Activated gamma-delta T cell (primary cell): Measurements from ENCODE around the gene CCDC71.

ENCODE experiments used
- DNase-seq: peaks from one replicate; lab custom pipeline; 2025; lab: John Stamatoyannopoulos, UW

Gene CCDC71

DNA sequence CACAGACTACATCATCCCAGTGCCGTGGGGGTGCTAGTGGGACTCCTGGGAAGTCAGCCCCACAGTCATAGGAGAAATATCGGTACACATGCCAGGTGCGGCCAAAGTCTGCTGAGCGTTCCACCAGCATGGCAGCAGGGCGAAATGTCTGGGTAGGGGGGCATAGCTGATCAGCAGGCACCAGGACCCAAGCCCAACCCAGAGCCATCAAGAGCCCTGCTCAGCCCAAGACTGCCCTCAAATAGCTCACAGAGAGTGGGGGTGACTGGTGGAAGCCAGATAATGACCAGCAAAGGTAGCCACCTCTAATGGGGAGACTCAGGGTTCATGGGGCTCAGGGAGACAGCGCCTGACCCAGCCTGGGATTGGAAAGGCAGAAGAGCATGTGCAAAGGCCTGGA, 34.6 kb downstream of the CCDC71 start:
- DNase-seq: no peak

DNA sequence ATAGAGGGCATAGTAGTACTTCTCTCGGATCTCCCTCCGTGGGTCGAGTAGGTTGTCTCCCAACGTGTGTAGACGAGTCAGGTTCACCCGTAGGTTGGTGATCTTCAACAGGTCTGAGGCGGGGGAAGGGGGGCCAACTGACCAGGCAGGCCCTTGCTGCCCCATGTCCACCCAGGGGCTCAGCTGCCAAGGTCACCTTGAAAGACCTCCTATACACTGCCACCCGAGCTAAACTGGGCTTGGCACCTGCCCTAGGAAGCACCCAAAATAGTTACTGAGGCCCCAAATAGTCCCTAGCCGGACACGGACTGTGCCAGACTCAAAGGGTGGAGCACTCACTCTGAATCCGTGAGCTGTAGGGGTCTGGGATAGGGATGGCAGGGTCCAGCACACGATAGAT, 35.1 kb downstream of the CCDC71 start:
- no peak for DNase-seq

DNA sequence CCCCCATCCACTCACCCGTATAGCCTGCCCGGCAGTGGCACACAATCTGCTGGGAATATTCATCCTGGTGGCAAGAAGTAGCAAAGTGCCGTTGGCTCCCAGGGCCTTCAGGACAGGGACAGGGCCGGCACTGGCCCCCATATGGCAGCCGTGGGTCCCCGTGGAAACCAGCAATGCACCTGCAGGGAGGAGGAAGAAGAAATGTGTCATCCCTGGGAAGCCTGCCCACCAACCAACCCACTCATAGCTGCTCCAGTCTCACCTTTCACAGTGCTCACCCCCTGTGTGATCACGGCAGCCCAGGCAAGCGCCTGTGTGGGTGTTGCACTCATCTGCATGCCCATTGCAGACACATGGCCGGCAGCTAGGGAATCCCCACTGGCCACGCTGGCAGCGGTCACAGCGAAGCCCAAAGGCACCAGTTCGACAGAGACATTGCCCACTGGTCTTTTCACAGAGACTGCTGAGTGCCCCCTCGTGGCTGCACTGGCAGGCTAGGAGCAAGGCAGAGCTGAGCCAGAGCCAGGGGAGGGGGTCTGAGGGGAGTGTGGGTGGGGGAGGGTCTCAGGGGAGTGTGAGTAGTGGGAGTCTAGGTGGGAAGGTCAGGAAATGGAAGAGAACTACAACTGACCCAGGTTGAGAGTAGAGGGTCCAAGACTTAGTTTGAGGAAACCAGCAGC, 41.0 kb downstream of the CCDC71 start:
- no peak for DNase-seq

- no peak for DNase-seq
Observed at GRCh38 chr3:49124203-49124602, 41.9 kb downstream of the CCDC71 start.

GRCh38 chr3:49123687-49124086, 42.4 kb downstream of the CCDC71 start:
- DNase-seq: no peak

DNA sequence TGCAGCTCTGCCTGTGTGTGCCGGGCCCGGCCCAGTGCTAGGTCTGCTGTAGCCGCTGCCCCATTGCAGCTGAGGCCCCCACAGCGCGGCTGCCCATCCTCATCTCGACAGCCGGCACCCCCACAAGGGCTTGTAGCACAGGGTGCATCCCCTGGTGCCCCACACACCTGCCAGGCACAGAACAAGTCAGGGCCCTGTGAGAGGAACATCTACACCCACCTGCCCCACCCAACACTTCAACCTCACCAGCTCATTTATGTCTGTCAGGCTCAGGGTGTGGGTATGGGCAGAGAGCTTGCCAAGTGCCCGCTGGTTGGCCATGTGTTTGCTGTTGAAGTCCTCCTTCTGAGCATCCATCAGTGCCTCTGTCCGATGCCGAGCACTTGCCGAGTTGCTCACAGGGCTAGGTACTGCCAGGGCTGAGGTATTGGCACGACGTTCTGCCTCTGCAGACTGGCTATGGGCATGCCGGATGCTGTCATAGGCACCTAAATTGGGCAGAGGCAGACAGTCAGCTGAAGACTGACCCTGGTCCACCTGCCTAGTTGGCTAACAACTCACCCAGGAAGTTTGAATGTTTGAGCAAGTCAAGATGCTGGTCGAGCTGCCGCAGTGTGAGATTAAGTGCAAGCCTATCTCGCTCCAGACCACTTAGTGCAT, 43.1 kb downstream of the CCDC71 start:
- DNase-seq: no peak

- DNase-seq: no peak
Observed at GRCh38 chr3:49122451-49122850, 43.7 kb downstream of the CCDC71 start.

DNA sequence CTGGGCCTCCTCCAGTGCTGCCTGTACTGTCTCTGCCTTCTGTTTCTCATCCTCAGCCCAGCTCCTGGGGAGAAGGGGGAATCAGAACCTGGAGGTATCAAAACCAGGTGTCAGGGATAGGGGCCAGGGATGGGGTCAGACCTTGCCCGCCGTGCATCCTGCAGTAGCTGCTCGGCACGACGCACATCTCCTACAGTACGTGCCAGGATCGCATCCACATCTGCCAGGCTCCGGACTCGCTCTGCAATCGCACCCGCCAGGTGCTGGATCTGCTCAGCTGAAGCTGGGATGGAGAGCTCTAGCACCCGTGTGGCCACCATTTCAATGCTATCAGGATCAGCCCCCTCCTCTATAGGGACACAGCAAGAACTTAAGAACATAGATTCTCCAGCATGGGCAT, 44.1 kb downstream of the CCDC71 start:
- DNase-seq: no peak

DNA sequence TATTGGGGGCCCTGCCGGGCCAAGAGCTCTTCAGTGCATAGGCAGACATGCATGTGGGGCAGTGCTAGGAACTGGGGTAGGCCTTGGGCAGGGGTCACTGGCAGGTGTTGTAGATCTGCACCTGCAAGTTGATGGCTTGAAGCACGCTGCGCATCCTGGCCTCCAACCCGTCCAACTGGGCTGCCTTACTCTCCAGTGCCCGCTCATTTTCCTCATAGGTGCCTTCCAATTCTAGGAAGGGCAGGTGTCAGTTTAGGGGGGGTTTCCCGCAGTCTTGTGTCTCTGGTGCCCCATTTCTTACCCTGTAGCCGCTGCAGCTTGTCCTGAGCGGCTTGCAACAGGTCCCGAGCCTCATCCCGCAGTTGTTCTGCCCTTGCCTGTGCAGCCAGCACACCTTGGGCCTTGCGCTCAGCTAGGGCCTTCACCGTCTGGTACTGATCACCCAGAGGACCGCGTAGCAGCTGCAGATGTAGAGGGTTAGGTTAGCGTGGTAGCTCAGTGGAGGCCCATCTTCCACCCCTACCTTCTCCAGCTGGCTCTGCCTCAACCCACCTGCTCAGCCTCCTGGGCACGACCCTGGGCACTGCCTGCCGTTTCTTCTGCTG, 44.9 kb downstream of the CCDC71 start:
- no peak for DNase-seq

DNA sequence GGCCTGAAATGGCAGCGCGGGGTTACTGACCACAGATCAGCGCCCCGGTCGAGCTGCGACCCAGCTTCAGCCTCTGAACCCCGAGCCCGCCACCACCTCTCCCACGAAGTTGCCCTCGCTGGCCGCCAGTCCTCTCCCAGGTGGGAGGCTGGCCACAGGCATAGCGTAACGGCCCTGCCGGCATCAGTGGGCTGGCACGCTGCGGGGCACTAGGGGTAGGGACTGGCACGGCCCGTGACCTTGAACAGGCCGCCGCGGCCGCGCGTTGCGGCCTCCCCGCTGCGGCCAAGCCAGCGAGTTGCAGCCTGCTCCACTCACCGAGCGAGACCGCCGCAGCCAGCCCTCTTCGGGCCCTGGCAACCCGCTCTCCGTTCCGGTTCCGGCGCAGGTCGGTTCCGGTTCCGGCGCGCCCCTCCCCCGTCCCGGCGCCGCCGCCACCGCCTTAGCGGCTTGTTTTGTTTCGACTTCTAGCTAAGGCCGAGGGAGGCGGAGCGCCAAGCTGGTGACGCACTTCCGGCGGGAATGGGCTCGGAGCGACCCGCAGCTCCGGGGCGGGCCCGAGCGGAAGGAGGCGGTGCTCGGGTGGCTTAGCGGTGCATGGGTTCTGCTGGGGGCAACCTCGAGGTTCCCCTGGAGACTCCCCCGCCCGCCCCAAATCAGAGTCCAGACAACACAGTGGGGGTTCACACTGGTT, 45.5 kb downstream of the CCDC71 start, which contains the start of gene USP19:
Gene USP19 (minus strand): TSS at position 386 of the 694 bp plus-strand sequence. CDS start 1,678 bp downstream, outside the sequence.
- peak; percentile 92 for DNase-seq

- DNase-seq: no peak
Observed at GRCh38 chr3:49120096-49120437, 46.1 kb downstream of the CCDC71 start.

DNA sequence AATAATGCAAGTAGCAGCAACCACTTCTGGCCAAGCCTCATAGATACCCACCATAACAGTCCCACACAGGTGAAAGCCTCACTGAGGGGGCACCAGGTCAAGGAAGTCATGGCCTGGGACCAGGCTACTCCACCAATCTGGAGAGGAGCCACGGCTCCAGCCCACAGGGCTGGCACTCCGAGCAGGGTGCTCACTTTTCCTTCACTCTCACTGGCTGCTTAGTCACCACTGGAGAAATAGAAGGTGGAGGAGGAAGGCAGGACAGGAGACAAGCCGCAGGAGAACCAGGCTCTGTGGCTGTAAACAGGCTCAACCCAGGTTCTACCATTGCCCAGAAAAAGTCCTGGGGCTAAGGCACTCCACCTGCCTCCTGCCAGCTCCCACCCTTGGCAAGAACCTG, 46.7 kb downstream of the CCDC71 start:
- DNase-seq: no peak

DNA sequence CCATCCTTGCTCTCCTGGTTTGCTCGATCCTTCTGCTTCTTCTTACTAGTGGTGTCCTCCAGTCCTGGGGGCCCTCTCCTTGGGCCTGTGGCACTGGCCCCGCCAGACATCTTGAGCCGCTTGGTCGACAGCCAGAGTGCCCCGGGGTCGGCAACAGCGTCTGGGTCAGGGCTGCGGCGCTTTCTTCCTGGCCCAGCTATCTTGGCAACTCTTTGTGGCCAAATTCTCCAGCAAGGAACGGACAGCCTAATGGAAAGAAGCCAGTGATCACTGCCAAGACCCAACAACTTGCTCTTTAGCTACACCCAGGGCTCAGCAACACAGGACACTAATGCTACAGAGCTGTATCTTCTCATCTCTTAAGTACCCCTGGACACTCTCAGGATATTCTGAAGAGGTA, 47.1 kb downstream of the CCDC71 start:
- DNase-seq: no peak
